Neural cell (in vitro differentiated cells): Measurements from ENCODE around the gene GPR107.

ENCODE experiments used
- EP300 ChIP-seq: fragments of 450-650 bp; conservative IDR thresholded peaks from 2 replicates; pipeline ENCODE4 v1.6.1; 2014; ENCODE audit warnings: antibody characterized with exemption, mild to moderate bottlenecking, moderate library complexity; ENCODE audit not compliant: poor library complexity, severe bottlenecking
- EZH2 ChIP-seq: fragments of 200-600, 300-800 bp; shearing (Covaris generic), sonication (generic); IDR thresholded peaks from 2 replicates; pipeline ENCODE4 v1.6.1; 2014; ENCODE audit warnings: antibody characterized with exemption, low read length, borderline replicate concordance, mild to moderate bottlenecking; ENCODE audit not compliant: insufficient read depth, poor library complexity, severe bottlenecking
- POLR2AphosphoS5 ChIP-seq: IDR thresholded peaks from 2 replicates; pipeline ENCODE4 v1.6.1; 2012
- SMC3 ChIP-seq: fragments of 450-650 bp; conservative IDR thresholded peaks from 2 replicates; pipeline ENCODE4 v1.6.1; 2014; ENCODE audit warnings: antibody characterized with exemption, mild to moderate bottlenecking, moderate library complexity; ENCODE audit not compliant: poor library complexity
- TAF1 ChIP-seq: IDR thresholded peaks from 2 replicates; pipeline ENCODE4 v1.6.1; 2012; ENCODE audit warnings: low read depth
- TF ChIP-seq, protein P1 (sequence below): fragments of 450-650 bp; IDR thresholded peaks from 2 replicates; pipeline ENCODE4 v1.5.1; 2014; ENCODE audit warnings: antibody characterized with exemption, mild to moderate bottlenecking, moderate library complexity; ENCODE audit not compliant: poor library complexity, severe bottlenecking

DNA sequence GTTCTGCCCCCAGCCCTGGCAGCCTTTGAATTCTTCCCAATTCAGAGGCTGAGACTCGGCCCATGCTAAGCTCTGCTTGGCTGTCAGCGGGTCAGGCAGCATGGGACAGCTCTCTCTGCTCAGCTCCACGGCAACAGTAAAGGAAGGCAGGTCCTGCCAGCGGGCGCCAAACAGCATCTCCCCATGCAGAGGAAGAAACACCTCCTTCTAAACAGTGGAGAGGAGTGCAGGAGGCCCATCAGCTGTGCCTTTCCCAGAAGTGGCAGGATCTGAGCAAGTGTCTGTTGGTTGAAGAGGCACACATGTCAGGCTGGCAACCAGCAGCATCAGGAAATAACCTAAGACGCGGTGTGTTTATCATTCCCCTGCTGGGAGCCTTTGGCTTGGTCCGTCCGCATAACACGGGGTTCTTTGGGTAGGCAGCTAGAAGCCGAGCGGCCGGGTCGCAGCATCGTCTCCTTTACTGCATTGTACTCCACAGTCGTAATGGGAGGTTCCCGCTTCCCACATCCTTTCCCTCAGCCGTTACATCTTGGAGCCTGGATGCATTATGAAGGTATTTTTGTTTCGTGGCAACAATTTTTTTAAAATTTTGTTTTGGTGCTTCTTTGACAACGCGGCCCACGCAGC lies 75.8 kb downstream of the GPR107 start:
- TF ChIP-seq, protein P1, sequence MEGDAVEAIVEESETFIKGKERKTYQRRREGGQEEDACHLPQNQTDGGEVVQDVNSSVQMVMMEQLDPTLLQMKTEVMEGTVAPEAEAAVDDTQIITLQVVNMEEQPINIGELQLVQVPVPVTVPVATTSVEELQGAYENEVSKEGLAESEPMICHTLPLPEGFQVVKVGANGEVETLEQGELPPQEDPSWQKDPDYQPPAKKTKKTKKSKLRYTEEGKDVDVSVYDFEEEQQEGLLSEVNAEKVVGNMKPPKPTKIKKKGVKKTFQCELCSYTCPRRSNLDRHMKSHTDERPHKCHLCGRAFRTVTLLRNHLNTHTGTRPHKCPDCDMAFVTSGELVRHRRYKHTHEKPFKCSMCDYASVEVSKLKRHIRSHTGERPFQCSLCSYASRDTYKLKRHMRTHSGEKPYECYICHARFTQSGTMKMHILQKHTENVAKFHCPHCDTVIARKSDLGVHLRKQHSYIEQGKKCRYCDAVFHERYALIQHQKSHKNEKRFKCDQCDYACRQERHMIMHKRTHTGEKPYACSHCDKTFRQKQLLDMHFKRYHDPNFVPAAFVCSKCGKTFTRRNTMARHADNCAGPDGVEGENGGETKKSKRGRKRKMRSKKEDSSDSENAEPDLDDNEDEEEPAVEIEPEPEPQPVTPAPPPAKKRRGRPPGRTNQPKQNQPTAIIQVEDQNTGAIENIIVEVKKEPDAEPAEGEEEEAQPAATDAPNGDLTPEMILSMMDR = no peak
- TF ChIP-seq TAF1 (no peak), EZH2 (no peak), POLR2AphosphoS5 (no peak), EP300 (no peak), SMC3 (no peak)
